ENCODE measurements around the gene STEAP4. TPM values are rescaled to one million over a fixed set of nuclear protein-coding genes. Genes with fewer than 3 reads are reported as not detected.

The STEAP4 gene
- total and polyA plus RNA-seq, 3 donors from 2014 or later = 15.2 to 27.1 (median 16.2) TPM

DNA sequence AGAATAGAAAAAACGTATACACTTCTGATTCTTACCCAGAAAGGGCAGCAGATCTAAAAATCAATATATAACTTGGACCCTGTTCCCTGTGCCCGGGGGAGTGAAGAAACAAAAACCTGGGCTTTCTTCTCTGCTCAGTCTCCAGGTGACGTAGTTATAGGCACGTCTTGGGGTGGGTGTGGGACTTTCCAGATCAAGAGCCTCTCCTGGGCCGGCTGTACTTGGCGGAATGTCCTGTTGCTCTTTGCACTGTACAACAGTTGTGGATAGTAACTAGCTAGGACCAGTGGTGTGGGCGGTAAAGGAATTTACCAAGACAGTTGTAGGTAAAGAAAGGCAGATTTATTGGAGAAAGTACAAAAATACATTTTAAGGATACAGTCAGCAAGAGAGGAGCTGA lies 40.4 kb upstream of the STEAP4 start:
- Histone ChIP-seq H3K4me1 (no peaks in the 10 kb centered on the region), H3K27me3 (no peaks in the 10 kb centered on the region), H3K27ac (no peak overlapping the region), H3K9me3 (no peaks in the 10 kb centered on the region), H3K36me3 (ENCODE audit: low read depth, missing control alignments) (no peaks in the 10 kb centered on the region), H3K4me3 (no peak overlapping the region)
- 82 to 83% methylated on average over 7 of the region's 7 CpGs for WGBS, 2 donors
- no peak for DNase-seq
- TF ChIP-seq, protein P1, sequence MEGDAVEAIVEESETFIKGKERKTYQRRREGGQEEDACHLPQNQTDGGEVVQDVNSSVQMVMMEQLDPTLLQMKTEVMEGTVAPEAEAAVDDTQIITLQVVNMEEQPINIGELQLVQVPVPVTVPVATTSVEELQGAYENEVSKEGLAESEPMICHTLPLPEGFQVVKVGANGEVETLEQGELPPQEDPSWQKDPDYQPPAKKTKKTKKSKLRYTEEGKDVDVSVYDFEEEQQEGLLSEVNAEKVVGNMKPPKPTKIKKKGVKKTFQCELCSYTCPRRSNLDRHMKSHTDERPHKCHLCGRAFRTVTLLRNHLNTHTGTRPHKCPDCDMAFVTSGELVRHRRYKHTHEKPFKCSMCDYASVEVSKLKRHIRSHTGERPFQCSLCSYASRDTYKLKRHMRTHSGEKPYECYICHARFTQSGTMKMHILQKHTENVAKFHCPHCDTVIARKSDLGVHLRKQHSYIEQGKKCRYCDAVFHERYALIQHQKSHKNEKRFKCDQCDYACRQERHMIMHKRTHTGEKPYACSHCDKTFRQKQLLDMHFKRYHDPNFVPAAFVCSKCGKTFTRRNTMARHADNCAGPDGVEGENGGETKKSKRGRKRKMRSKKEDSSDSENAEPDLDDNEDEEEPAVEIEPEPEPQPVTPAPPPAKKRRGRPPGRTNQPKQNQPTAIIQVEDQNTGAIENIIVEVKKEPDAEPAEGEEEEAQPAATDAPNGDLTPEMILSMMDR (IDR thresholded peaks at IDR 0.05) = no peak
- TF ChIP-seq POLR2A (IDR thresholded peaks at IDR 0.05) = no peak
- intact Hi-C loops (cut with DNase I; ENCODE audit: low total_unique reads) = no loop called here

- intact Hi-C loops (cut with DNase I; ENCODE audit: low total_unique reads) = no loop called here
- WGBS, 2 donors = 79 to 86% methylated on average over 2 of the region's 2 CpGs
- no peak overlapping the region for H3K27ac ChIP-seq
Observed at GRCh38 chr7:88346357-88346756, 39.7 kb upstream of the STEAP4 start.

GRCh38 chr7:88344956-88345832 lies 38.5 kb upstream of the STEAP4 start:
- WGBS, 2 donors = 12 to 17% methylated on average over 15 of the region's 15 CpGs
- H3K9me3 ChIP-seq = no peaks in the 10 kb centered on the region
- DNase-seq = peak; percentile 66
- H3K27me3 ChIP-seq = no peaks in the 10 kb centered on the region
- TF ChIP-seq, protein P1 (IDR thresholded peaks at IDR 0.05) = peak in 2 of 3 experiments; percentile 6 to 28
- TF ChIP-seq POLR2A (IDR thresholded peaks at IDR 0.05) = no peak
- intact Hi-C loops (cut with DNase I; ENCODE audit: low total_unique reads) = no loop called here
- H3K36me3 ChIP-seq (ENCODE audit: low read depth, missing control alignments) = no peaks in the 10 kb centered on the region
- no peaks in the 10 kb centered on the region for H3K4me1 ChIP-seq
- no peak overlapping the region for H3K4me3 ChIP-seq
- no peak overlapping the region for H3K27ac ChIP-seq

More at GRCh38 chr7:88346357-88346756, 39.7 kb upstream of the STEAP4 start:
- Histone ChIP-seq H3K4me1 (no peaks in the 10 kb centered on the region), H3K9me3 (no peaks in the 10 kb centered on the region), H3K36me3 (ENCODE audit: low read depth, missing control alignments) (no peaks in the 10 kb centered on the region), H3K27me3 (no peaks in the 10 kb centered on the region), H3K4me3 (no peak overlapping the region)
- TF ChIP-seq POLR2A (IDR thresholded peaks at IDR 0.05) = no peak
- TF ChIP-seq, protein P1 (IDR thresholded peaks at IDR 0.05) = no peak
- DNase-seq = no peak

GRCh38 chr7:88344271-88344670 lies 37.6 kb upstream of the STEAP4 start:
- 70 to 81% methylated on average over 8 of the region's 8 CpGs for WGBS, 2 donors
- H3K4me1 ChIP-seq = no peaks in the 10 kb centered on the region
- TF ChIP-seq, protein P1 (IDR thresholded peaks at IDR 0.05) = no peak
- no peak for TF ChIP-seq POLR2A (IDR thresholded peaks at IDR 0.05)
- no peaks in the 10 kb centered on the region for H3K9me3 ChIP-seq
- intact Hi-C loops (cut with DNase I; ENCODE audit: low total_unique reads) = no loop called here
- H3K4me3 ChIP-seq = no peak overlapping the region
- no peaks in the 10 kb centered on the region for H3K27me3 ChIP-seq
- no peak for DNase-seq
- H3K36me3 ChIP-seq (ENCODE audit: low read depth, missing control alignments) = no peaks in the 10 kb centered on the region
- no peak overlapping the region for H3K27ac ChIP-seq

All from testis (tissue), 3 donors.